HG02870 (cell line): ENCODE data around the gene RUNX1.

Experiments used
- ATAC-seq: cut with Tn5 transposase; IDR thresholded peaks from one replicate; pipeline ENCODE4 v1.9.1; 2021; ENCODE audit warnings: mild to moderate bottlenecking, moderate library complexity; ENCODE audit not compliant: unreplicated experiment

RUNX1 gene

GRCh38 chr21:34797921-34798535 is 251.1 kb downstream of the RUNX1 start:
- ATAC-seq = no peak

DNA sequence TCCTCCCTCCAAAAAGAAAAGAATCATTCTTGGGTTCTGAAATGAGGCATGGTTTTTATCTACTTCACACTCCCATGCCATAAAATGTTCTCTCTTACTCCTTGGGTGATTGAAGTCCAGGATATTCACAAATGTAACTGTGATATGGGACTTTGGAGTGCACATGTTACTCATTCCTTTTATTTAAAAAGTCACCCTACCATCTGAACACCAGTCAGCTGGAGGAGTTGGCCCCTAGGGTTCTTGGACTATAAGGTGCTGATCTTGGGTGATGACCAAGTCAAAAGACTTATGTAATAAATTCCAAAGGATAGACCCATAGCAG is 251.9 kb downstream of the RUNX1 start:
- no peak for ATAC-seq

GRCh38 chr21:34796518-34797200 is 252.4 kb downstream of the RUNX1 start:
- no peak for ATAC-seq

DNA sequence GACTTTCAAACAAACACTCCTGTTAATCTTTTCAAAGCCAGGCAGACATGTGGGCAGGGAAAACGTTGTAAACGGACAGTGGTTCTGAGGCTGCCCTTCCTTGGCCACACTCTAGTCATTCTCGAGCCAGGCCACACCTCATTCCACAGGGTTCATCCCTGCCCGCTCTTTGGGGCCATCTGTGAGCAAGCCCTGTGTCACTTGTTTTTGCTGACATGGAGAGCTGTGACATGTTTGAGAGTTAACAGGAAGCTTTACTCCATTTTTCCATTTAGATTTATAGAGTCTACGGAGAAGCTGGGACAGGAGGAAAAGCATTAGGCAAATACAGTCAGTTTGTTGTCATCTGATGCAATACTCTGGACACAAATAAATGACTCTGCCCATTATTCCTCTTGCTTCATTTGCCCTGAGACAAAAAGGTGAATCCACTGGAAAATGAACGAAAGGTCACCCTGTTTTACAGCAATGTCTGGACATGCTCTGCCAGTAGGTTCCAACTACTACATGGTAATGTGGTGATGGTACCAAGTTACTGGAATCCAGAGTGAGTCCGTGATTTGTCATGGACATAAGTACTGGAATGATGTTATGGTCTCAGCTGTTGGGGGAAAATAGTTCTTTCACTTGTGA is 253.4 kb downstream of the RUNX1 start:
- no peak for ATAC-seq

DNA sequence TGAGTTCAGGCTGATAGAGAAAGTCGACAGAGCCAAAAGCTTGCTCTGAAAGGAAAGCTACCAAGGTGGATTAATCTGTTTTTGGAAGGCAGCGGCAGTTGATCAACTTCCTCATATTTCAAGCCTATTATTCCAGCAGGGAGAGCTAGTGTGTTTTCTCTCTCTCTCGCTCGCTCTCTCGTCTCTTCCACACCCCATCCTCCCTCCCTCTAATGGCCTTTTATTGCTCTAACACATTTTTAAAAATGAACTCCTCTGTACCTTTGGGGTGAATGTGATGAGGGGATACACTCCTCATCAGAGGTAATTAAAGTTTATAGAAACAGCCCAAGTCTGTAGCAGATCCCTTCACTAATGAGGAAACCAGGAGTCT is 253.9 kb downstream of the RUNX1 start:
- no peak for ATAC-seq

- ATAC-seq = no peak
Measured at GRCh38 chr21:34794686-34795085, 254.4 kb downstream of the RUNX1 start.

- no peak for ATAC-seq
Measured at GRCh38 chr21:34793471-34793870, 255.6 kb downstream of the RUNX1 start.

- ATAC-seq = no peak
Measured at GRCh38 chr21:34792504-34793089, 256.5 kb downstream of the RUNX1 start.

DNA sequence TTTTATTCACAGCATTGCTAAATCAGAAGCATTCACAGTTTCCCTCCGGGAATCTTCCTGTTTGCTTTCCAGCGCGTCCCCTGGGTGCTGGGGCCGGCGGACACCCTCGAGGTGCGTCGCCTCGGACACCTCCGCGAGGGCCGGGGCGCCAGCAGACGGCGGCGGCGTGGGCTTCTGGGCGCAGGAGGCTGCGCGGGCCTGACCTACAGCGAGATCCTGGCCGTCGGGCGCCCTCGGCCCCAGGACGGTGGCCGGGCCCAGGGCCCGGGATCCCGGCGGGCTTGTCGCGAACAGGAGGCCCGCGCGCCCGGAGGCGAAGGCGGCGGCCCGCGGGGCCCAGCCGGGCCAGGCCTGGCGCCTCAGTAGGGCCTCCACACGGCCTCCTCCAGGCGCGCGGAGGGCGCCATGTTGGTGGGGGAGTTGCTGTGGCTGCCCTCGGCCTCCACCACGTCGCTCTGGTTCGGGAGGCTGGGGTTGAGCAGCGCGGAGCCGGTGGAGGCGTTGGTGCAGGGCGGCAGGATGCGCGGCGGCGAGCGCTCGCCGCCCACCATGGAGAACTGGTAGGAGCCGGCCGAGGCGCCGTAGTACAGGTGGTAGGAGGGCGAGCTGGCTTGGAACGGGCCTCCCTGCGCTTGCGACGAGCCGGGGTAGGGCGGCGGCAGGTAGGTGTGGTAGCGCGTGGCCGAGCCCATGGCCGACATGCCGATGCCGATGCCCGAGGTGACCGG is 257.2 kb downstream of the RUNX1 start:
- no peak for ATAC-seq

DNA sequence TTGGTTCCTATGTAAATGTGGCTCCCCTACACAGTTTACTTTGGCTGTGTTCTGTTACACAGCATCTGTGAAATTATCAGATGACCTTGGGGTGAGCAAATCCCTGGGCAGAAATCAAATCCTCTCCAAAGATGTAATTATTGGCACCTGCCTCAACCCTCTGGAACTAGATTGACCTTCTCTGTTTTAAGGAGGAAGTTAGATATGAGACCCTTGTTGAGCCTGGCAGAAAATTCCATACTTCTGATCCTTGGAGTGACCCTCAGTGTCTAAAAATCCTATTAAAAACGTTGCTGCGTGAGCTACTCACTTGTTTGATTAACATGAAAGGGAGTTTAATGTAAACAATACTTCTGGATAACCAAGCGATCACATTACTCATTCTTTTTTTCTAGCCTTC is 258.3 kb downstream of the RUNX1 start:
- ATAC-seq = no peak

DNA sequence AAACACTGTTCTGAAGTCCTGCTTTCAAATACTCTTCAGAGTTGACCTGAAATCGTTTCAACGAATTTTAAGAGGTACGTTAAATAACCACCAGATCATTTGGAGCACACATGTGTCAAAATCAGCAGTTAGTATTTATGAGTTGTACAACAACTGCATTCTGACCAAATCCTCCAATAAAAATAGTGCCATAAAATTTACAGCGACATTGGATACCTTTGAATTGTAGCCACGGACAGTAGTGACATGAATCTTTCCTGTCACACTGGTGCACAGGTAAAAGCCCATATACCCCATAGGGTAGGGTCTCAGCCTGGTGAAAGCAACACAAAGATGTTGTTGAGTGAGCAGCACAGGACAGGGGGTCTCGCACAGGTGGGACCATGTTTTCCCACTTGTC is 258.8 kb downstream of the RUNX1 start:
- no peak for ATAC-seq

DNA sequence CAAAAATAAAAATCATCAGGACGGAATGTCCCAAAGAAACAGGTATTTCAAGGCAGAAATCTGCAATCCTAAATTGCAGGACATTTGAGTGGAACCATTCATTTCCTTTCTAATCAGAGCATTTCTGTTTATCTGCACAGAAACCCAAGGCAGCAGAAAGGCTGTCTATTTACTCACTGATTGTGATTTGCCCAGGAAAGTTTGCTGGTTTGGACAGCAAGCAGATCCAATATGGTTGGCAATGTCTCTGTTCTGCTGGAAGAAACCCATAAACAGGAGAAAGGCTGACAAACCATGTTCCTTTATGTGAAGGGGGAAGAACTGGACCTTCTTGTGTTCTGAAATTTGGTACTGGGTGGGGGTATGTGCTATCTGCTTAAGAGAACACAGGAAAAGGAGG is 260.2 kb downstream of the RUNX1 start:
- ATAC-seq = no peak

- ATAC-seq = no peak
Measured at GRCh38 chr21:34783815-34784214, 265.3 kb downstream of the RUNX1 start.

DNA sequence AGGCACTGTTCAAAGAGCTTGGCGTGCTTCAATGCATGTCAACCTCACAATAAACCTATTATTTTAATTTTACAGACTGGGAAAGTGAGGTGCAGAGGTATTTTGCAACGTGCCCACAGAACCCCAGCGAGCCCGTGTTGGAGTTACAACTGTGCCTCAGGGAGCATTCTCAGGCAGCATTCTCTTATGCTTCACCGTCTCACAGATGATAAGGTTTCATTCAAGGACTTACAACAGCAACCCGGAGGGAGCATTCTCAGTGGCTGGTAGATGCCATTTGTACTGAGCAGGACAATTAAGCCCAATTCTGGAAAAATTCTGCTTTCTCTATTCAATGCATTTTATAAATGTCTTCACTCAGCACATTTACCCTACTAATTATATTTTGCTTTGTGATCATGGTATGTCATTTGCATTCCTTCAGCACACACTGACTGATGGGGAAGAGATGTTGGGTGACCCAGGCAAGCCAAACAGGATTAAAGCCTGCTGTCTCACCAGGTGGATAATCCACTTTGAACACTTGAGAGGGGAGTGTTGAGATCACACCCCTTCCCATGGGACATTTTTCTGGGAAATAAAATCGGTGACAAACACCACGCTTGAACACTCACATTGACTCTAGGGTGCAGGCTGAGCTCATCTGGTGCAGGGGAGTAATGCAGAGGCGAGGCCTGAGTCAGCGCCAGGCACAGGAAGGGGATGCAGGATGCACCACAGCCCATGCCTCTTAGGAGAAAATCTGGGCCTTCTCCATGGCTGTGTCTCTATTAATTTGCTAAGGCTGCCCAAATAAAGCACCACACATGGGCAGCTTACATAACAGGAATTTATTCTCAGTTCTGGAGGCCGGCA is 266.4 kb downstream of the RUNX1 start:
- ATAC-seq = no peak

- ATAC-seq = no peak
Measured at GRCh38 chr21:34781526-34781925, 267.6 kb downstream of the RUNX1 start.

- no peak for ATAC-seq
Measured at GRCh38 chr21:34779860-34780259, 269.2 kb downstream of the RUNX1 start.

DNA sequence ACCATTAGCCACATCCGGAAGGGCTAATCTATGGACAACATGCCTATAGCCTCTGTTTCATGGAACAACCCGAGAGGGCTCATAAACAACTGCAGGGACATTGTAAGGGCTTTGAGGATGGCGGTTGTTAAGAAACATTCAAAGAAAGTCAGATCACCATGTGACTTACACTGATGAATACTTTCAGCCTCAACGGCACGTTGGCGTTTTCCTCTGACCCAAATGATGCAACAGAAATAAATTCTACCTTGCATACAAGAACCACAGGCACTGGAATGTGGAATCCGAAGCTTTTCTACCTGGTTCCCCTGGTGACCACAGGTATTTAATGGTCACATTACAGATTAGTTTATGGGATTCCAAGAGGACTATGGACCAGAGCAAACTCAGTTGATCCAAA is 273.3 kb downstream of the RUNX1 start:
- no peak for ATAC-seq

DNA sequence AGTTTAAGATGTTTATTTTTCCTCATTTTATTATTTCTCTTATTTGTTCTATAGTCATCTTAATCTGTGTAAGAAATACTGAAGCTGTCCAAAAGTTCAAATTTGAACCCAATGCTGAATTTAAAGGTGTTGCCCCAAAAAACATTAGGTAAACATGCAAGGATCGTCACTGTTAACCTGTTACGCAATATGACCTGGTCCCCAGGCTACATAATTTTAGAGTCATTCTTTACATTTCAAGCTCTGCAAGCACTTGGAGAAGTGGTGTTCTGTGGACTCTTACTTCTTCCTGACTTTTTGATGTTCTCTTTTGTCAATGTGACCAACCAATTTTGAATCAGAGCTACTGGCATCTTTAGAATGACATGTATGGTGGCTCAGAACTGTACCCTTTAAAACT is 274.4 kb downstream of the RUNX1 start:
- ATAC-seq = no peak

DNA sequence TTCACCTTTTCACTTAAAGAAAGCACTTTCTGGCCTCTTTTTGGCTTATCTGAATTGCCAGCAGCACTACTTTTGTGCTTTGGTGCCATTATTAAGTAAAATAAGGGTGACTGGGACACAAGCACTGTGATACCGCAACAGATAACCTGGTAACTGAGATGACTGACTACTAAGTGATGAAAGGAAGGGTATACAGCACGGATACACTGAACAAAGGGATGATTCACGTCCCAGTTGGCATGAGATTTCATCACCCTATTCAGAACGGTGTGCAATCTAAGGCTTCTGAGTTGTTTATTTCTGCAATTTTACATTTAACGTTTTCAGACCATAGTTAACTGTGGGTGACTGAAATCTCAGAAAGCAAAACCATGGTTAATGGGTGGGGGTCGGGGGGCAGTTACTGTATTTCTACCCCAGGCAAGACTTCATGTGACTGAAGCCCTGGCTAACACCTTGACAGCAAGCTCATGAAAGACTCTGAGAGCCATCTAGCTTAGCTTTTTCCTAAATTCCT is 277.5 kb downstream of the RUNX1 start:
- no peak for ATAC-seq

GRCh38 chr21:34770576-34770975 is 278.5 kb downstream of the RUNX1 start:
- no peak for ATAC-seq
